PC-9 (cell line): ENCODE results near the gene USH2A. TPM values are rescaled to one million over a fixed set of nuclear protein-coding genes. Genes with fewer than 3 reads are reported as not detected.

Source experiments
- BruUV-seq: library from RNA; stranded (reverse); fragments of 400-500 nt; replicated peaks from 2 replicates; lab custom pipeline; 2021; lab: Mats Ljungman, UMichigan
- CTCF ChIA-PET: fragments of 300-600 bp; sonication (Branson Sonifier 250); formaldehyde crosslinking; loops from one replicate; lab custom pipeline; 2022; ENCODE audit warnings: antibody characterized with exemption; lab: Charles Lee
- POLR2A ChIA-PET: fragments of 300-600 bp; sonication (Branson Sonifier 250); formaldehyde crosslinking; loops from one replicate; lab custom pipeline; 2022; ENCODE audit warnings: antibody characterized with exemption; ENCODE audit not compliant: unreplicated experiment; lab: Charles Lee
- DNase-seq, 2 experiments: peaks; one replicate each; pipeline versions ENCODE4 v3.0.0 to v3.0.0-alpha.2; 2015 to 2022; ENCODE audit warnings: mixed read lengths in 1 of 2
- H2AFZ ChIP-seq: fragments of 200-600 bp; sonication (generic); 2 replicates; pipeline ENCODE4 v1.8.1; 2017; ENCODE audit warnings: antibody characterized with exemption
- H3F3A ChIP-seq: fragments of 200-600 bp; sonication (generic); 2 replicates; pipeline ENCODE4 v1.8.1; 2017; ENCODE audit warnings: antibody characterized with exemption, mild to moderate bottlenecking, low read depth; ENCODE audit not compliant: insufficient read depth
- H3K27ac ChIP-seq: fragments of 200-600 bp; sonication (generic); 2 replicates; pipeline ENCODE4 v1.6.1; 2016; ENCODE audit warnings: mixed run types
- H3K27me3 ChIP-seq: fragments of 200-600 bp; sonication (generic); 2 replicates; pipeline ENCODE4 v1.6.1; 2016; ENCODE audit warnings: low read depth, mixed run types; ENCODE audit not compliant: insufficient read depth
- H3K36me3 ChIP-seq: fragments of 200-600 bp; sonication (generic); 2 replicates; pipeline ENCODE4 v1.6.1; 2016; ENCODE audit warnings: low read depth, mixed run types
- H3K4me1 ChIP-seq: fragments of 200-600 bp; sonication (generic); replicated peaks from 2 replicates; pipeline ENCODE4 v1.6.1; 2016; ENCODE audit warnings: mixed run types; ENCODE audit not compliant: insufficient read depth
- H3K4me2 ChIP-seq: fragments of 200-600 bp; sonication (generic); 2 replicates; pipeline ENCODE4 v1.6.1; 2017; ENCODE audit warnings: mixed run types
- H3K4me3 ChIP-seq: fragments of 200-600 bp; sonication (generic); 2 replicates; pipeline ENCODE4 v1.6.1; 2016; ENCODE audit warnings: mixed run types
- H3K79me2 ChIP-seq: fragments of 200-600 bp; sonication (generic); 2 replicates; pipeline ENCODE4 v1.6.1; 2017; ENCODE audit warnings: low read depth, mixed run types
- H3K9me2 ChIP-seq: fragments of 200-600 bp; sonication (generic); 2 replicates; pipeline ENCODE4 v1.8.1; 2017; ENCODE audit warnings: mild to moderate bottlenecking; ENCODE audit not compliant: insufficient read depth
- H3K9me3 ChIP-seq: fragments of 200-600 bp; sonication (generic); 2 replicates; pipeline ENCODE4 v1.8.1; 2016; ENCODE audit warnings: low read depth; ENCODE audit not compliant: insufficient read depth
- H4K20me1 ChIP-seq: fragments of 200-600 bp; sonication (generic); 2 replicates; pipeline ENCODE4 v1.8.1; 2017; ENCODE audit not compliant: insufficient read depth
- EZH2 ChIP-seq: fragments of 200-600 bp; sonication (generic); IDR thresholded peaks from 2 replicates; pipeline ENCODE4 v1.8.0; 2017; ENCODE audit warnings: antibody characterized with exemption, low read depth
- intact Hi-C: fragments of 100-400 bp; cut with micrococcal nuclease; formaldehyde crosslinking; loops from one replicate; pipeline ENCODE4 v1.10.0; 2022; ENCODE audit not compliant: unreplicated experiment
- total RNA-seq: library from RNA; stranded (reverse); gene quantifications from 2 replicates; pipeline ENCODE4 v1.2.3, GENCODE V29; 2021
- TF ChIP-seq, protein P1 (sequence below): fragments of 200-600 bp; sonication (generic); conservative IDR thresholded peaks from 2 replicates; pipeline ENCODE4 v1.6.1; 2017; ENCODE audit warnings: mixed run types, antibody characterized with exemption, mild to moderate bottlenecking, moderate library complexity

USH2A gene
- total RNA-seq, 1 experiment from 2014 or later: not detected

DNA sequence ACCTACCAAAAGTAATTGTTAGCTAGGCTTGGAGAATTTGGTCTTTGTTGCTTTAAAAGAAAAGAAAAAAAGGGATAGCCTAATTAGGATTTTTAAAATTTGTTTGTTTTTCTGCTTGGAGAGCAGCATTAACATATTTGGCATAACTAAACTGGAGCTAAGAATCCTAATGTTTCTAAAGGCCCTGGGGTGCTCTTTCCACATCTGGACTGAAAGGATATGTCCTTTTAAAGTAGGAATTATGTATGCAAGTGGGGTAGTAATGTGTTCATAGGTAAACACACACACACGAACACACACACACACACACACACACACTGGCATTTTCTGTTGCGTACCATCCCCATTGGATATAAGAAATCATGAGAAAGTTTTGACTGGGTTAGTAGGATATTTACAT lies 742.2 kb downstream of the USH2A start:
- DNase-seq: no peak
- no peak overlapping the region for H2AFZ ChIP-seq
- no peaks in the 10 kb centered on the region for H3F3A ChIP-seq
- H4K20me1 ChIP-seq: no peaks in the 10 kb centered on the region
- H3K36me3 ChIP-seq: no peaks in the 10 kb centered on the region
- H3K4me1 ChIP-seq: no peaks in the 10 kb centered on the region
- H3K9me3 ChIP-seq: no peaks in the 10 kb centered on the region; the same call in 1 of the 2 replicates
- intact Hi-C loops: no loop called here
- TF ChIP-seq, protein P1, sequence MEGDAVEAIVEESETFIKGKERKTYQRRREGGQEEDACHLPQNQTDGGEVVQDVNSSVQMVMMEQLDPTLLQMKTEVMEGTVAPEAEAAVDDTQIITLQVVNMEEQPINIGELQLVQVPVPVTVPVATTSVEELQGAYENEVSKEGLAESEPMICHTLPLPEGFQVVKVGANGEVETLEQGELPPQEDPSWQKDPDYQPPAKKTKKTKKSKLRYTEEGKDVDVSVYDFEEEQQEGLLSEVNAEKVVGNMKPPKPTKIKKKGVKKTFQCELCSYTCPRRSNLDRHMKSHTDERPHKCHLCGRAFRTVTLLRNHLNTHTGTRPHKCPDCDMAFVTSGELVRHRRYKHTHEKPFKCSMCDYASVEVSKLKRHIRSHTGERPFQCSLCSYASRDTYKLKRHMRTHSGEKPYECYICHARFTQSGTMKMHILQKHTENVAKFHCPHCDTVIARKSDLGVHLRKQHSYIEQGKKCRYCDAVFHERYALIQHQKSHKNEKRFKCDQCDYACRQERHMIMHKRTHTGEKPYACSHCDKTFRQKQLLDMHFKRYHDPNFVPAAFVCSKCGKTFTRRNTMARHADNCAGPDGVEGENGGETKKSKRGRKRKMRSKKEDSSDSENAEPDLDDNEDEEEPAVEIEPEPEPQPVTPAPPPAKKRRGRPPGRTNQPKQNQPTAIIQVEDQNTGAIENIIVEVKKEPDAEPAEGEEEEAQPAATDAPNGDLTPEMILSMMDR: no peak
- TF ChIP-seq EZH2: no peak
- H3K4me3 ChIP-seq: no peak overlapping the region
- ChIA-PET CTCF (no interaction called here), POLR2A (no interaction called here)
- H3K4me2 ChIP-seq: no peak overlapping the region
- no peaks in the 10 kb centered on the region for H3K27me3 ChIP-seq
- no TSS peak for BruUV-seq
- no peaks in the 10 kb centered on the region for H3K79me2 ChIP-seq
- no peaks in the 10 kb centered on the region for H3K9me2 ChIP-seq
- no peak overlapping the region for H3K27ac ChIP-seq

GRCh38 chr1:215679231-215679630 lies 744.0 kb downstream of the USH2A start:
- intact Hi-C loops: no loop called here
- TF ChIP-seq, protein P1: no peak
- no peak for TF ChIP-seq EZH2
- no TSS peak for BruUV-seq

DNA sequence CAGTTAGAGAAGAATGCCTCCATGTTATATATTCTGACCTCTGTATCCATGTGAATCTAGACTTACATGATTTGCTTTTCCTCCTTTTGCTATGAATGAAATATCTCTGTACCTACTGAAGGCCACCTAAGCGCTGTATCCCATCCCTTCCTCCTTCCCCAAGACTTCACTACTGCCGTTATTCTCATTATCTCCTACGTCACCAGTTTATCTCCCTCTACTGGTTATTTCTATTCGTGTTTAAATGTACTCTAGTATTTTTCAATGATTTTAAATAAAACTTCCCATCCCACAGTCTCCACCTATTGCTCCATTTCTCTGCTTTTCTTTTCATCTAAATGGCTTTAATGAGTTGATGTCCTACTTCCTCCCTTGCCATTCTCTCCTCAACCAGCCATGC lies 746.1 kb downstream of the USH2A start:
- Histone ChIP-seq H3K27me3 (no peaks in the 10 kb centered on the region), H3F3A (no peaks in the 10 kb centered on the region), H3K4me2 (no peak overlapping the region), H3K4me1 (no peaks in the 10 kb centered on the region), H3K27ac (no peak overlapping the region), H3K4me3 (no peak overlapping the region), H3K9me2 (no peaks in the 10 kb centered on the region; the same call in 1 of the 2 replicates), H3K9me3 (no peaks in the 10 kb centered on the region; the same call in 1 of the 2 replicates), H2AFZ (no peak overlapping the region), H3K79me2 (no peaks in the 10 kb centered on the region), H4K20me1 (no peaks in the 10 kb centered on the region), H3K36me3 (no peaks in the 10 kb centered on the region)
- intact Hi-C loops: no loop called here
- ChIA-PET CTCF (no interaction called here), POLR2A (no interaction called here)
- BruUV-seq: no TSS peak
- no peak for DNase-seq
- no peak for TF ChIP-seq EZH2
- TF ChIP-seq, protein P1: no peak

More at GRCh38 chr1:215679231-215679630, 744.0 kb downstream of the USH2A start:
- DNase-seq: no peak
- H3K79me2 ChIP-seq: no peaks in the 10 kb centered on the region
- CTCF ChIA-PET: no interaction called here
- POLR2A ChIA-PET: no interaction called here
- no peaks in the 10 kb centered on the region for H3K9me2 ChIP-seq
- no peaks in the 10 kb centered on the region; the same call in 1 of the 2 replicates for H3K9me3 ChIP-seq
- H3K36me3 ChIP-seq: no peaks in the 10 kb centered on the region
- no peak overlapping the region for H2AFZ ChIP-seq
- H3K4me3 ChIP-seq: no peak overlapping the region
- no peak overlapping the region for H3K27ac ChIP-seq
- H3K27me3 ChIP-seq: no peaks in the 10 kb centered on the region
- H3K4me2 ChIP-seq: no peak overlapping the region
- H3K4me1 ChIP-seq: no peaks in the 10 kb centered on the region
- H3F3A ChIP-seq: no peaks in the 10 kb centered on the region
- no peaks in the 10 kb centered on the region for H4K20me1 ChIP-seq
